Measurements from ENCODE around the gene NUP107. TPM values are rescaled to one million over a fixed set of nuclear protein-coding genes. Genes with fewer than 3 reads are reported as not detected.

The NUP107 gene
- total RNA-seq, 1 donor from 2014 or later: 37.9 TPM

DNA sequence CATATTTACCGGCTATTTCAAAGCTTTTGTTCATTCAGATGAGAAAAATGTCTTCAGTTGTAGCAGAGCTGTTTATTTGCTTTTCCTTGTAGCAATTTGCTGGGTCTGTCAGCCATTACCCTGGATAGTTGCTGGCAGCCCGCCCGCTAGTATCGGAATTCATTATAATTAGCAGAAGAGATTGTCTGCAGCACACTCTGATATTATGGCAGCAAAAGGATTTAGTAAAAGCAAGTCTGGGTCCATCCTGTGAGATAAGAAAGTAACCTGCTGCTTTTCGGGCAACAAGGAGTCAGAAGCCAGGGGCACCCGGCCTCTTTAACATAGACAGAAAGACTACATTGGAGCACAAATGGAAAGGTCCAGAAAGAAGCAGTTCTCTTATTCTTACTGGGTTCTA lies 53.1 kb downstream of the NUP107 start:
- DNase-seq (ENCODE audit: low spot score): no peak

DNA sequence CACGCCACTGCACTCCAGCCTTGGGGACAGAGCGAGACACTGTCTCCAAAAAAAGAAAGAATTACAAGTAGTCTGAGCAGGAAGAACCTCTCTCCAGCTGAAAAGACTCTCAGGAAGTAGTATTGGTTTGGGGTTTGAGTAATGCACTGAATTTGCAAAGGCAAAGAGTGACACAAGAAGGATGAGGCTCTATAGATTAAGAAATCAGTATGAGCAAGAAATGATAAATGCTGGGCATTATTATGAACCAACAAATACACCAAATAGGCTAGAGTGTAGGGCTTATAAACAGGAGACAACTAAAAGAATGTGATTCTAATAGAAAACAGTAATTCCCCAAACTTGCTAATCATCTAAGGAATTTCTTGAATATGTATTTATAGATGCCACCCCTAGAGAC lies 56.6 kb downstream of the NUP107 start:
- DNase-seq (ENCODE audit: low spot score): no peak

DNA sequence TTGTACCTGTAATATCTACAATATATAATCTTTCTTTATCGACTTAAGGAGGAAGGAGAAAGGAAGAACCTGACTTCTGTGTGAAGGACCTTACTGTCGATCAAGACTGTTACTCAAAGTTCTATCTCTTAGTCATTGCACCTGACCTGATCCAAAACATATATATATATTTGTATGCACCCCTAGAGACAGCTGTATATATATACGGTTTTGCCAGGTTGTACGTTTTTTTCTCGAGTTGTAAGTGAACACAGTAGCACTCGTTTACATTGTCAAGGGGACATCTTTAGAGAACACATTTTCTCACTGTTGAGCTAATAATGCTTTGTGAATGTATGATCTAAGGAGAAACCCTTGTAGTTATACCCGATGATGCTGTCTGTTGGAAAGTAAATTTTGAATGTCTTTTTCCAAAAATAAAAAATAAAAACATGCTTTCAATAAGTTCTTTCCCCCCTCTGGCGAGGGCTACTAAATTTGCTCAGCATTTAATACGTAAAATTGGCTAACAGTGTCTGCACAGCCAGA lies 58.7 kb downstream of the NUP107 start:
- no peak for DNase-seq (ENCODE audit: low spot score)

DNA sequence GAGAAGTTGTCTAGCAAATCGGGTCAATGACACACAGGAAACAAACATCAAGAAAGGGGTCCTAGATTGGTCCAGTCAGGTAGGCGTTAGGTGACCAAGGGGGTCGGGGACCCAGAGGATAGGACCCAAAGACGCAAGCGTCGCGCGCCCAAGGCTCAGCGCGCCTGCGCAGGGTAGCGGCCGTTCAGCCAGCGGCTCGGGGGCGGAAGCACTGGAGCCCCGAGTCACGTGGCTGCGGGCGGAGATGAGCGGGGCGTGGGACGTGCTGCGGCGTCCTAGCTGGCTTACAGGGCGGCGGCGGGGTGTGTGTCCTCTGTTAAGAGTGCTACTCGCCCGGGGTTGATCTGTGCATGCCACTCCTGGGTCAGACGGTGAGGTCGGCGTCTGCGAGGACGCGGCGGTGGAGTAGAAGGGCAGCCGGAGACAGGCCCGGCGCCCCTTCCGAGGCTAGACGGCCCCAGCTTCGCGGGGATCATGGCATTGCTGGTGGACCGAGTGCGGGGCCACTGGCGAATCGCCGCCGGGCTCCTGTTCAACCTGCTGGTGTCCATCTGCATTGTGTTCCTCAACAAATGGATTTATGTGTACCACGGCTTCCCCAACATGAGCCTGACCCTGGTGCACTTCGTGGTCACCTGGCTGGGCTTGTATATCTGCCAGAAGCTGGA lies 59.3 kb downstream of the NUP107 start, which contains the start of gene SLC35E3:
TSS of gene SLC35E3 (plus strand) at position 273 of the 668 bp plus-strand sequence. CDS start at position 475, 202 bp downstream.
- DNase-seq (ENCODE audit: low spot score): peak; percentile 93

DNA sequence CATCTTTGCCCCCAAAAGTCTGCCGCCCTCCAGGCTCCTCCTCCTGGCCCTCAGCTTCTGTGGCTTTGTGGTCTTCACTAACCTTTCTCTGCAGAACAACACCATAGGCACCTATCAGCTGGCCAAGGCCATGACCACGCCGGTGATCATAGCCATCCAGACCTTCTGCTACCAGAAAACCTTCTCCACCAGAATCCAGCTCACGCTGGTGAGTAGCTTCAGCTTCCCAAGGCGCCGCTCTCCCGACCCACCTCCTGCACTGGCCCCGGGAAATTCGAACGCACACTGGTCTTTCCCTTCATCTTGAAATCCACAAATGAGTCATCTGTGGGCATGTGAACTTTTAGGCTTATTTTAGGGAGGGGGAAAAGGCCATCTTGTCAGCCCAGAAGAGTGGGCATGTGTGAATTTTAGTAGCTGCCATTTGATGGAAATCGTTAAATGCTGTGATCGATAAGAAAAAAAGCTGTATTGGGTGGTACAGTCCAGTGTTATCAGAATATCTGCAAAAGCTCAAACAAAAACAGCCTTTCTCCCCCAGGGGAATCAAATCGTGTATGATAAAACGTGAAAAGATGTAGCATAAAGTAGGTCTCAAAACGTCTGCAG lies 59.9 kb downstream of the NUP107 start:
- DNase-seq (ENCODE audit: low spot score): peak; percentile 61

DNA sequence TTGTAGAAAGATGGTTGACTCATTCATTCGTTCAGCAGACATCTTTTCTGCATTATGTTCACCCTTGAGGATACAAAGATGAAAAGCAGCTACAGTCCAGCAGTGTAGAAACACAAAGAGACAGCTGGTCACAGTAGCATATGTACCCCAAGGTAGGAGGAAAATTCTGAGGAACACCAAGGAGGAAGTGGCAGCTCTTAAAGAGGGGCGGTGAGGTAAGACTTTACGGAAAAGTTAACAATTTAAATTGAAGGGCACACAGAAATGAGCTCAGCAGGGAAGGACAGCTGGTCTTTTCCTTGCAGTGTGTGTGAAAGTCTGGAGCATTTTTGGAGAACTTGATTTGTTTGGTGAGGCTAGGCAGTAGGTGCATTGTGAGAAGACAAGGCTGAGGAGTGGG lies 62.7 kb downstream of the NUP107 start:
- DNase-seq (ENCODE audit: low spot score): no peak

DNA sequence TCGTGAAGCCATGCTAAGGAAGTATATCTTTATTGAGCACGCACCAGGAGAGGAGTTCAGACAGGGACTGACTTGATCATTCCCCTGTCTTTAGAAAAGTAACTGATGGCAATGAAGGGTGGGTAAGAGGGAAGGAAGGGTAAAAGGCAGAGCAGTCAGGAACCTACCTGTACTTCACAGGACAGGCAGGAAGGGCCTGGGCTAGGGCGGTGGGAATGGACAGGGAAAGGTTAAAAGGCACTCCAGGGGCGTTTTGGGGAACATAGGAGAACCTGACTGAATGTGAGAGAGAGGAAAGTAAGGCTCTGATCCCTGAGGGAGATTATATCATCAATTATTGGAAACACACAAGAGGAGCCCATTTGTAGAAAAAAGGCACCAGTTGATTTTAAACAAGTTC lies 63.1 kb downstream of the NUP107 start:
- DNase-seq (ENCODE audit: low spot score): no peak

DNA sequence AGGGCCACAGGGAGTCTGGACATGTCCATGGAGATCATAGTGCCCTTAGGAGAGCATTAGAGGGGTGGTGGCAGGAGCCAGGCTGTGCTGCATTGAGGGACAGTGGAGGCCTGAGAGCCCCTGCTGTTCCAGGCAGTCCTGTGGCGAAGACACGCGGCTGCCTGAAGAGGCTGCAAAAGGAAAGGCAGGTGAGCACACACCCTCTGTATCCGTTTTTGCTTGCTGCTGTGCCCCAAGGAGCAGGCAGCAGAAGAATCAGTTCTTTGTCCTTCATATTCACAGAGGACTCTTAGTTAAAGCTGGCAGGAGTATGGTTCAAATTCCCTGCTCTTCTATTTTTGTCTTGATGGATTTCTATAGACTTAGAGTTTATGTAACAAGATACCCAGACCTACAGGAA lies 63.7 kb downstream of the NUP107 start:
- no peak for DNase-seq (ENCODE audit: low spot score)

DNA sequence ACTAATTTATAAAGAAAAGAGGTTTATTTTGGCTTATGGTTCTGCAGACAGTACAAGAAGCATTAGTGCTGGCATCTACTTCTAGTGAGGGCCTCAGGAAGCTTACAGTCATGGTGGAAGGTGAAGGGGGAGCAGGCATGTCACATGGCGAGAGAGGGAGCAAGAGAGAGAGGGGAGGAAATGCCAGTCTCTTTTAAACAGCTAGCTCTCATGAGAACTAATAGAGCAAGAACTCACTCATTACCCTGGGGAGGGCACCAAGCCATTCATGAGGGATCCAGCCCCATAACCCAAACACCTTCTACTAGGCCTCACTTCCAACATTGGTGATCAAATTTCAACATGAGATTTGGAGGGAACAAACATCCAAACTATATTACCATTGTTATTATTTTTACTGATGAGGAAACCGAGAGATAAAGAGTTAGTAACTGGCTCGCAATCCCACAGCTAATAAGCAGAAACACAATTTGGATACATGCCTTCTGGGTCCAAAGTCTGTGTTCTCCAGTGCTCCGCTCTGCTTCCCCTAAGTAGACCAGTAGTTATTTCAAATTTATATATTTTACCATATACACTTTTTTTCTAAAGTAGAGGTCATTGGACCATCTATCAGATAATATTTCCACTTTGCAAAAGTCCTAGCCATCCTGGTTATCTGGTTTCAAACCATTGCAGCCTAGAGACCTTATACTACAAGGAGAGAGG lies 68.9 kb downstream of the NUP107 start:
- no peak for DNase-seq (ENCODE audit: low spot score)

DNA sequence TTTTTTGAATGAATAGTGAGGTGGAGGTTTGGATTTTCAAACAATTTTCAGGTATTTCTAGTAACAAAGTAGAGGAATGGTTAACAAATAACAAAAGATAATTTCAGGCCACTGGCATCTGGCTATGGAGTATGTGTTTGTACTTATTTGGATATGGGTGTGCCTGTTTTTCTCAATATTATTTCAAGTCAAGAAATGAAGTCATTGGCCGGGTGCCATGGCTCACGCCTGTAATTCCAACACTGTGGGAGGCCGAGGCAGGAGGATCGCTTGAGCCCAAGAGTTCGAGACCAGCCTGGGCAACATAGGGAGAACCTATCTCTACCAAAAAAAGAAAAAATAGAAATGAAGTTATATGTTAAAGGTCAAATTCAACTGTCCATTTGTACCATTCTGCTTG lies 73.1 kb downstream of the NUP107 start:
- no peak for DNase-seq (ENCODE audit: low spot score)

DNA sequence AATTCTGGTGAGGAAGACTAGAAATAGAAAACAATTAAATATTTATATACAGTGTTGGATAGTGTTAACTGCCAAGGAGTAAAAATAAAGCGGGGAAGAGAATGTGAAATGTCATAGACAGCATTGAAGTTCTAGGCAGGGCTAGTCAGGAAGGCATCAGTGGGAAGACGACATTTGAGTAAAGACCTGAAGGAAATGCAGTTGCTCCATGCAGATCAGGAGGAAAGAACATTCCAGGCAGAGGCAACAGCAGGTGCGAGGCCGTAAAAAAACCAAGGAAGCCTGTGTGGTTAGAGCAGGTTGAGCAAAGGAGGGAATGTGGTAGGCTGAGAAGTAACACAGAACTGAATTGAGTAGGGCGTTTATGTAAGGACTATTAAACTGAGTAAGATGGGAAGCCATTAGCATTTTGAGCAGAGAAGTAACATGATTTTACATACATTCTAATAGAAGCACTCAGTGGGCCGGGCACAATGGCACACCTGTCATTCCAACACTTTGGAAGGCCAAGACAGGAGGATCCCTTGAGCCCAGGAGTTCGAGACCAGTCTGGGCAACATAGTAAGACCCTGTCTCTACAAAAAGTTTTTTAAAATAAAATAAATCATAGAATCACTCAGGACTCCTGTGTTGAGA lies 74.1 kb downstream of the NUP107 start:
- no peak for DNase-seq (ENCODE audit: low spot score)

DNA sequence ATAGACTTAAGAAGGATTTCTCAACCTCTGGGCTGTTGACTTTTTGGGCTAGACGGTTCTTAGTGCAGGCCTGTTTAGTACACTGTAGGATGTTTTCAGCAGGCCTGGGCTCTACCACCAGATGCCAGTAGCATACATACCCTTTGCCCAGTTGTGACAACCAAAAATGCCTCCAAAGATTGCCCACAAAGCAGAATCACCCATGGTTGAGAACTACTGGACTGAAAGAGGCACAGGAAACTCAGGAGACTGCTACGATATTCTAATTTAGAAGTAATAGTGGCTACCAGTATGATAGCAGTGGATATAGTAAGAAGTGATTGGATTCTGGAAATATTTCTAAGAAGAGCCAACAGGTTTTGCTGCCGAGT lies 74.6 kb downstream of the NUP107 start:
- no peak for DNase-seq (ENCODE audit: low spot score)

DNA sequence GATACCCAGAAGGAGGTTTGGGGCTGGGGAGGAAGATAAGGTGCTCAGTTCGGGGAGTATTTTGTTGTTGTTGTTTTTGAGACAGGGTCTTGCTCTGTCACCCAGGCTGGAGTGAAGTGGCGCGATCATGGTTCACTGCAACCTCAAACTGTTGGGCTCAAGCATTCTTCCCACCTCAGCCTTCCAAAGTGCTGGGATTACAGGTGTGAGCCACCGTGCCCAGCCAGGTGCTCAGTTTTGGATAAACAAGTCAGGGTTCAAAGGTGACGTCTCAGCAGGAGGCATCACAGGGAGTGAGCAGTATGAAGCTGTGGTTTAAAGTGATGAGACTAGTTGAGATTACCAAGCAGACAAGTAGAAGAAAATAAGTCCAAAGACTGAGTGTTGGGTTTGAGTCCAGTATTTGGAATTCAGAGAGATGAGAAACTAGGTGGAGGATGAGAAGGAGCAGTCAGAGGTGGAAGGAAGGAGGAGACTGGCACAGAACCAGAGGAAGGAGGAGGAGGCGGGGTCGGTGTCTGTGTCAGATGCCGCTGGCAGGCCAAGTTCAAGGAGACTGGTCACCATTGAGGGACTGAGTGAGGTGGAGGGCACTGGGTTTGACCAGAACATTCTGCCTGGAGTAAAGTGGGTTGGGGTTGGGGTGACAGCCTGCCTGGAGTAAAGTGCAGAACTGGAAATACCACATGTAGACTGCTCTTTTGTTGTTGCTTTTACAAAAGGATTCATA lies 75.3 kb downstream of the NUP107 start:
- DNase-seq (ENCODE audit: low spot score): no peak

DNA sequence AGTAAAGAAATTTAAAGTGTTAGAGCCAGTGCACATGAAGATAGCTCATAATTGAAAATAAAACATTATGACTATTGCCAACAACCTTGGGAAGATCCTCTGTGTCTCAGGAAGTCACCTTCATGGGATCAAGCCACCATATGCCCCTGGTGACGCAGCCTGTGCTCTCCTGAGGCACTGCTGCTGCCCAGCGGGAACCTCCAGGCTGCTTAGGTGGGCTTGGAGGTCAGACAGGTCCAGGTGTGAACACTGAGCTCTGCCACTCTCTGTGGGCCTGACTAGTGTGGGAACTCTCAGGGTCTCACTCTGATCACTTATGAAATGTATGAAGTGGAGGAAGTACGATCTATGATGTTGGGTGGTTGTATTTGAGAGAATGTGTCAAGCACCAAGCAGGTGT lies 75.9 kb downstream of the NUP107 start:
- DNase-seq (ENCODE audit: low spot score): no peak

DNA sequence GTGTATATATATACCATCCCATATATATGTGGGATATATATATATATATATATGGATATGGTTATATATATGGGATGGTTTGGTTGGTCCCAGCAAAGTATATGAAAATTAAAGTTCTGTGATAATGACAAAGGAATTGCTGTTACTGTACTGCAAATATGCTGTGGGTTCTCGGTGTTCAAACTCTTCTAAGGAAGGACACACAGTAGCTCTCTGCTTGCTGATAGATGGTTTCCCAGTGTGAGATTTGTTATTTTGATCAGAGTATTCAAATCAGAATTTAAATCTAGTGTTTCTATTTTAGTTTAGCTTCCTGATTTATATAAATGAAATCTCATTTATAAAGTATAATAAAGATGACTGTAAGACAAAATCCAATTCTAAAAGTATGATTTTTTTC lies 78.9 kb downstream of the NUP107 start:
- no peak for DNase-seq (ENCODE audit: low spot score)

DNA sequence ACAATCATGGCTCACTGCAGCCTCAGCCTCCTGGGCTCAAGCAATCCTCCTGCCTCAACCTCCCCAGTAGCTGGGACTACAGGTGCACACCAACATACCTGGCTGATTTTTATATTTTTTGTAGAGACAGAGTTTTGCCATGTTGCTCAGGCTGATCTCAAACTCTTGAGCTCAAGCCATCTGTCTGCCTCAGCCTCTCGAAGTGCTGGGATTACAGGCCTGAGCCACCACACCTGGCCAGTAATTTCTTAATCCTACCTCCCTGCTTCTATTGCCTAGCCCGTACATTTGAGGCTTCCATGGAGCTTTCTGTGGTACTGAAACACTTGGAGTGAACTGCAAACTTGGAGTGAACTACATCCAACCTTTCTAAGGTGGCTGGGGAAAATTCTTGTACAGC lies 79.9 kb downstream of the NUP107 start:
- no peak for DNase-seq (ENCODE audit: low spot score)

DNA sequence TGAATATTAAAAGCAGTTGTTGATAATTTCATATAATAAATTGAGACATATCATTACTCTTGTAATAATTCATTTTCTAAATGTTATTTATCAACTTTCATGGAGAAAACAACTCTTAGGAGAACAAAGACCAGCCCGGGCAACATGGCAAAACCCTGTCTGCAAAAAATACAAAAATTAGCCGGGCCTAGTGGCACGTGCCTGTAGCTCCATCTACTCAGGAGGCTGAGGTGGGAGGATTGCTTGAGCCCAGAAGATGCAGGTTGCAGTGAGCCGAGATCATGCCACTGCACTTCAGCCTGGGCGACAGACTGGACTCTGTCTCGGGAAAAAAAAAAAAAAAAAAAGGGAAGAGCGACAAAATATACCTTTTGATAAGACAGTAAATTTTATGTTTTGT lies 80.4 kb downstream of the NUP107 start:
- DNase-seq (ENCODE audit: low spot score): no peak

DNA sequence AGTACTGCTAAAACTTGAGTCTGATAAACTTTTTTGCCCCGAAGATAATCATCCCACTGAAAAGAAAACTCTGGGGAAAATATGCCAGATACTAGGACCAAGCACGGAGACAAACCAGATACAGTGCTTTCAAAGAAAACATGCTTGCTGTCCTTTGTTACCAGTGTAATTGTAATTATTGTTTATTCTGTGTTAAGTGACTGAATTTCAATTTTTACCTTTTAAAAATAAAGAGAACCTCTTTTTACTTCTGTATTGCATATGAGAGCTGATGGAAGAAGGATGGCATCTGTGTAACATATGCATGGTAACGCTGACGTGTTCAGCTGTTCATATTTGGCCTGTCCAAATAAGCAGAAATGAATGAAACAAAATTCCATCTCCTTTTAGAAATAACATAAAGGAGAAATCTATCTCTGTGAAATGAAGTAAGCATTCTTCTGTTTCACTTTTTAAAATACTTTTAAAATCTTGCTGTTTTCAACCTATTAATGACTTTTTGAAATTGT lies 81.7 kb downstream of the NUP107 start:
- no peak for DNase-seq (ENCODE audit: low spot score)

DNA sequence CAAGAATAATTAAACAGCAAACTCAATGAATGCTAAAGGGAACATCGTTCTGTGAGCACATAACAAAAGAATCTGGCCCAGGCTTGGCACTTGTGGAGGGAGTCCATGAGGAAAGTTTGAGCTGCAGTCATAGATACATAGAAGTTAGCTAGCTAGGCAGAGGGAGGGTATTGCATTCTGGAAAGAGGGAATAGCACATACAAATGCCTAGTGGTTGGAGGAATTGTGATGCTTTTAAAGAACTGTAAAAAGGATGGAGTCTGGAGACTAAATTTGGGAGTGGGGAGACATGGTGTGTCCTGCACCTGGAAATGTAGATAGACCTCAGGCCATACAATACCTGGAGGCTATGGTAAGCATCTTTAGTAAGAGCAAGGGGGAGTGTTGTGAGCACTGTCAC lies 83.2 kb downstream of the NUP107 start:
- DNase-seq (ENCODE audit: low spot score): no peak

DNA sequence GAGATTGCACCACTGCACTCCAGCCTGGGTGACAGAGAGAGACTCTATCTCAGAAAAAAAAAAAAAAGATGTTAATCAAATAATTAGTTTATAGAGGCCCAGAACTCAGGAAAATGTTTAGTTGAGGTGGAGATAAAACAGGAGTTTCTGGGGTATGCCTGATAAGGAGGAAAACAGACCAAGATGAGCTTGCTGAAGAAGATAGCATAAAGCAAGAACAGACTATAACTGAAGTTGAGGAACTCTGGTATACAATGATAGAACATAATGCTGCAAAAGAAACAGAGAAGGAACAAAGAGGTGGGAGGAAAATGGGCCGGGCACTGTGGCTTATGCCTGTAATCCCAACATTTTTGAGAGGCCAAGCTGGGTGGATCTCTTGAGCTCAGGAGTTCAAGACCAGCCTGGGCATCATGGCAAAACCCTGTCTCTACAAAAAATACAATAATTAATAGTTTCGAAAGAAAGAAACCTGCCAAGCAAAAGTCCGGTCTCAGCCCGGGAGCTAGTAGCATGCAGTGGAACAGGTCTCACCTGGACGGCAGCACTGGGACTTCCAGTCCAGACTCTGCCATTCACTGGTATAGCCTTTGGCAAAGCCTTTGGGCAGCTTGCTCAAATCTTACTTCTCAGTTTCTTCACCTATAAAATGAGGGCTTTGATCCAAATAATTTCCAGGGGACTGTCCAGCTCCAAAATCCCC lies 84.6 kb downstream of the NUP107 start:
- no peak for DNase-seq (ENCODE audit: low spot score)

DNA sequence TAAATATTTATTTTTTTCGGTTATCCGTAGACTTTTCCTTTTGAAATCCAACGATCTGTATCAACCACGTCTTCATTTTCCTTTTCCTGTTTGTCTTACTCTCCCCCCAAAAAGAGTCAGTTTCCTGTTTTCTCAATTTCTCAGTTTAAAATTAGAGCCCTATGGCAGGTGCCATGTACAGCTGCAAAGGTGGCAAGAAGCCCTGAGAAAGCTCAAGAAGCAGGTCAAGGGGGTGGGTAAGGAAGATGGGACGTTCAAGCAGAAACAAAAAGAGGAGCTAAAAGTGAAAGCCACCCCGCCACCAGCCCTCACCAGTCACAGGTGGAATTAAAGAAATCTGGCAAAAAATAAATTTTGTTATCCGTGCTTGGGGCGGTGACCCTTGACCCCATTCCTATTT lies 85.9 kb downstream of the NUP107 start:
- no peak for DNase-seq (ENCODE audit: low spot score)

Data from ureter (tissue), 1 donor.